ENCODE measurements around the gene WDPCP. TPM values are rescaled to one million over a fixed set of nuclear protein-coding genes. Genes with fewer than 3 reads are reported as not detected.
"Not testable (repeated sequence)": the region's sequence is repeated elsewhere in the genome, so short reads cannot be mapped to it uniquely, and the experiment has no call there.

WDPCP gene
- total RNA-seq, 4 donors from 2014 or later: 7.2 to 47.3 (median 13.0) TPM

- Histone ChIP-seq H3K9me3 (no peaks in the 10 kb centered on the region), H3K27me3 (no peaks in the 10 kb centered on the region), H3K4me3 (no peak overlapping the region), H3K36me3 (no peaks in the 10 kb centered on the region), H3K4me1 (no peaks in the 10 kb centered on the region), H3K27ac (no peak overlapping the region)
- in situ Hi-C loops (cut with MboI; ENCODE audit: low sequenced_read_pairs in 4 of 4) (no loop called here), intact Hi-C loops (cut with DNase I; ENCODE audit: low total_unique reads) (no loop called here)
- DNase-seq: no peak
- TF ChIP-seq CTCF (IDR thresholded peaks at IDR 0.05 in 4 of 5, conservative IDR thresholded peaks at IDR 0.05 in 1 of 5) (no peak), POLR2A (IDR thresholded peaks at IDR 0.05) (no peak)
- no peak for ATAC-seq
Measured at GRCh38 chr2:63086687-63087086, 501.6 kb downstream of the WDPCP start.

GRCh38 chr2:63081404-63081803, 506.9 kb downstream of the WDPCP start:
- ATAC-seq: no peak
- Histone ChIP-seq H3K36me3 (no peaks in the 10 kb centered on the region), H3K4me3 (no peak overlapping the region), H3K27me3 (peaks cover 0 to 3% (median 3%) of the 10 kb centered on the region in 3 donors), H3K9me3 (no peaks in the 10 kb centered on the region), H3K4me1 (no peaks in the 10 kb centered on the region), H3K27ac (no peak overlapping the region)
- no peak for DNase-seq
- TF ChIP-seq POLR2A (IDR thresholded peaks at IDR 0.05): no peak
- TF ChIP-seq CTCF (IDR thresholded peaks at IDR 0.05 in 4 of 5, conservative IDR thresholded peaks at IDR 0.05 in 1 of 5): no peak
- in situ Hi-C loops (cut with MboI; ENCODE audit: low sequenced_read_pairs in 4 of 4): no loop called here
- intact Hi-C loops (cut with DNase I; ENCODE audit: low total_unique reads): no loop called here

GRCh38 chr2:63078852-63079606, 509.2 kb downstream of the WDPCP start:
- H3K27me3 ChIP-seq: peaks cover 0 to 3% (median 3%) of the 10 kb centered on the region in 3 donors
- no peak overlapping the region for H3K27ac ChIP-seq
- H3K9me3 ChIP-seq: no peaks in the 10 kb centered on the region
- in situ Hi-C loops (cut with MboI; ENCODE audit: low sequenced_read_pairs in 4 of 4) (no loop called here), intact Hi-C loops (cut with DNase I; ENCODE audit: low total_unique reads) (no loop called here)
- ATAC-seq (no peak), DNase-seq (no peak)
- no peak overlapping the region for H3K4me3 ChIP-seq
- no peaks in the 10 kb centered on the region for H3K36me3 ChIP-seq
- H3K4me1 ChIP-seq: no peaks in the 10 kb centered on the region
- TF ChIP-seq POLR2A (IDR thresholded peaks at IDR 0.05) (no peak), CTCF (IDR thresholded peaks at IDR 0.05 in 4 of 5, conservative IDR thresholded peaks at IDR 0.05 in 1 of 5) (no peak)

GRCh38 chr2:63074399-63074798, 513.9 kb downstream of the WDPCP start:
- ATAC-seq; H3K4me1 ChIP-seq; DNase-seq; H3K4me3 ChIP-seq; intact Hi-C loops (cut with DNase I; ENCODE audit: low total_unique reads); H3K9me3 ChIP-seq; H3K27me3 ChIP-seq; H3K36me3 ChIP-seq; H3K27ac ChIP-seq; in situ Hi-C loops (cut with MboI; ENCODE audit: low sequenced_read_pairs in 4 of 4): not testable (repeated sequence)

GRCh38 chr2:63073994-63074393, 514.3 kb downstream of the WDPCP start:
- Histone ChIP-seq H3K27me3 (peaks cover 0 to 7% (median 3%) of the 10 kb centered on the region in 3 donors), H3K36me3 (no peaks in the 10 kb centered on the region), H3K4me1 (no peaks in the 10 kb centered on the region), H3K9me3 (no peaks in the 10 kb centered on the region), H3K27ac (no peak overlapping the region), H3K4me3 (no peak overlapping the region)
- intact Hi-C loops (cut with DNase I; ENCODE audit: low total_unique reads) (no loop called here), in situ Hi-C loops (cut with MboI; ENCODE audit: low sequenced_read_pairs in 4 of 4) (no loop called here)
- ATAC-seq (no peak), DNase-seq (no peak)
- TF ChIP-seq CTCF (IDR thresholded peaks at IDR 0.05 in 4 of 5, conservative IDR thresholded peaks at IDR 0.05 in 1 of 5) (no peak), POLR2A (IDR thresholded peaks at IDR 0.05) (no peak)

Data from gastrocnemius medialis (tissue), 4 donors.